ENCODE measurements around the gene DLGAP1. TPM values are rescaled to one million over a fixed set of nuclear protein-coding genes. Genes with fewer than 3 reads are reported as not detected.
"Not testable (repeated sequence)": the region's sequence is repeated elsewhere in the genome, so short reads cannot be mapped to it uniquely, and the experiment has no call there.

DLGAP1 gene
- total RNA-seq, 1 experiment from 2014 or later: not detected

- peaks cover 8% of the 10 kb centered on the region for H3K9me3 Mint-ChIP-seq (ENCODE audit: unreplicated experiment)
- no peaks in the 10 kb centered on the region for H3K4me1 Mint-ChIP-seq (ENCODE audit: insufficient read depth, unreplicated experiment)
- CTCF ChIA-PET: no interaction called here
- no peak for TF ChIP-seq CTCF (IDR thresholded peaks at IDR 0.05; ENCODE audit: unreplicated experiment)
- H3K27ac Mint-ChIP-seq (ENCODE audit: low read depth, unreplicated experiment): no peak overlapping the region
- intact Hi-C loops (cut with micrococcal nuclease): no loop called here
- POLR2A ChIA-PET: no interaction called here
- DNase-seq (ENCODE audit: unreplicated experiment): no peak
- H3K27me3 Mint-ChIP-seq (ENCODE audit: insufficient read depth, unreplicated experiment): peaks cover 69% of the 10 kb centered on the region
- no peak overlapping the region for H3K4me3 Mint-ChIP-seq (ENCODE audit: unreplicated experiment)
- no TSS peak for BruUV-seq (replicated peaks)
- H3K36me3 Mint-ChIP-seq (ENCODE audit: insufficient read depth, unreplicated experiment): peaks cover 7% of the 10 kb centered on the region
Measured at GRCh38 chr18:4319738-4320677, 135.1 kb downstream of the DLGAP1 start.

DNA sequence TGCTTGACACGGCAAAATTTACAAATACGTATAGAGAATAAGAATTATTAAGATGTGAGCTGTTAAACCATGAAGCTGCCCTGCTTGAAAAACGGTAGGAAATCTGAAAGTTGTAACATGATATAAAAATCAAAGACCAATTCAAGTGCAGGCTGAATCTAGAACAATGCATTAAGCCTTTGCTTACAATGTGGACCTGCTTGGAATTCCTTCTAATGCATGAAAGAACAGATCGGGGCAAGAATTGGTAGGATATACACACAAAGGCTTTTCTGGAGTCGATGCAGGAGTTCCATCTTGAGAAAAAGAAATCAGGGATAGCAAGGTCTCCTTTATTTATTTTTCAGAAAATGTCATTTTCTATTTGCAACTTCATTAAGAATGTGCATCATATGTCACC lies 136.8 kb downstream of the DLGAP1 start:
- H3K27me3 Mint-ChIP-seq (ENCODE audit: insufficient read depth, unreplicated experiment): peaks cover 60% of the 10 kb centered on the region
- no peak overlapping the region for H3K4me3 Mint-ChIP-seq (ENCODE audit: unreplicated experiment)

GRCh38 chr18:4311945-4312344 lies 143.2 kb downstream of the DLGAP1 start:
- POLR2A ChIA-PET; BruUV-seq (replicated peaks); CTCF ChIA-PET: not testable (repeated sequence)

More for the DNA sequence above, 136.8 kb downstream of the DLGAP1 start:
- TF ChIP-seq CTCF (IDR thresholded peaks at IDR 0.05; ENCODE audit: unreplicated experiment): no peak
- peaks cover 8% of the 10 kb centered on the region for H3K9me3 Mint-ChIP-seq (ENCODE audit: unreplicated experiment)
- BruUV-seq (replicated peaks): no TSS peak
- ChIA-PET POLR2A (interaction anchor here (1.0 kb wide), 1 partner anchor 10 kb away, joined by 3 read pairs; no protein-coding TSS in a partner anchor), CTCF (no interaction called here)
- no peaks in the 10 kb centered on the region for H3K4me1 Mint-ChIP-seq (ENCODE audit: insufficient read depth, unreplicated experiment)
- intact Hi-C loops (cut with micrococcal nuclease): no loop called here
- no peak overlapping the region for H3K27ac Mint-ChIP-seq (ENCODE audit: low read depth, unreplicated experiment)
- DNase-seq (ENCODE audit: unreplicated experiment): no peak
- H3K36me3 Mint-ChIP-seq (ENCODE audit: insufficient read depth, unreplicated experiment): peaks cover 7% of the 10 kb centered on the region

DNA sequence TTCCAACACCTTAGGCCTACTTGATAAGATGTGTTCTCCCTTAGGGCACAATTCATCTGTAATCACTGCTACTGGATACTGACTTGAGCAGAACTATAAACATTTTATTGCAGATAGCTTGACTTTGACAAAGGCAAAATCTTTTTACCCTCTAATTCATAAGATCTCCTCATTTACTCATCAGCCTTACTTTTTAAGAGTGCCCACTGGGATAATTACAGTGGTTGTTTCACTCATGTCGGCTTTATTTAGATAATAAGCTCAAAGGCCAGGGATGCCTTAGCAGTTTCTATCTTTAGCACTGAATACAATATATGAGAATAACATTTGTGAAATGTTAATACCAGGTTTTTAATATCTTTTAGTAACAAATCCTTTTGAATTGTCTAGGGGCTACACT lies 144.0 kb downstream of the DLGAP1 start:
- POLR2A ChIA-PET: no interaction called here
- intact Hi-C loops (cut with micrococcal nuclease): no loop called here
- H3K36me3 Mint-ChIP-seq (ENCODE audit: insufficient read depth, unreplicated experiment): no peaks in the 10 kb centered on the region
- no peak for DNase-seq (ENCODE audit: unreplicated experiment)
- no peaks in the 10 kb centered on the region for H3K4me1 Mint-ChIP-seq (ENCODE audit: insufficient read depth, unreplicated experiment)
- no TSS peak for BruUV-seq (replicated peaks)
- no peak overlapping the region for H3K27ac Mint-ChIP-seq (ENCODE audit: low read depth, unreplicated experiment)
- H3K4me3 Mint-ChIP-seq (ENCODE audit: unreplicated experiment): no peak overlapping the region
- H3K9me3 Mint-ChIP-seq (ENCODE audit: unreplicated experiment): no peaks in the 10 kb centered on the region
- CTCF ChIA-PET: no interaction called here
- no peak for TF ChIP-seq CTCF (IDR thresholded peaks at IDR 0.05; ENCODE audit: unreplicated experiment)
- H3K27me3 Mint-ChIP-seq (ENCODE audit: insufficient read depth, unreplicated experiment): peaks cover 42% of the 10 kb centered on the region

More at GRCh38 chr18:4311945-4312344, 143.2 kb downstream of the DLGAP1 start:
- H3K9me3 Mint-ChIP-seq (ENCODE audit: unreplicated experiment); intact Hi-C loops (cut with micrococcal nuclease); H3K36me3 Mint-ChIP-seq (ENCODE audit: insufficient read depth, unreplicated experiment); H3K27ac Mint-ChIP-seq (ENCODE audit: low read depth, unreplicated experiment); H3K4me3 Mint-ChIP-seq (ENCODE audit: unreplicated experiment); DNase-seq (ENCODE audit: unreplicated experiment); H3K4me1 Mint-ChIP-seq (ENCODE audit: insufficient read depth, unreplicated experiment): not testable (repeated sequence)
- H3K27me3 Mint-ChIP-seq (ENCODE audit: insufficient read depth, unreplicated experiment): peaks cover 42% of the 10 kb centered on the region
